NCI-H510A treated with DMSO at 0.1 percent for 48 hours (cell line): Measurements from ENCODE around the gene EVPLL.
"Not testable (repeated sequence)": the region's sequence is repeated elsewhere in the genome, so short reads cannot be mapped to it uniquely, and the experiment has no call there.

ENCODE experiments used
- DNase-seq: peaks from one replicate; lab custom pipeline; 2025; lab: John Stamatoyannopoulos, UW

Gene EVPLL

DNA sequence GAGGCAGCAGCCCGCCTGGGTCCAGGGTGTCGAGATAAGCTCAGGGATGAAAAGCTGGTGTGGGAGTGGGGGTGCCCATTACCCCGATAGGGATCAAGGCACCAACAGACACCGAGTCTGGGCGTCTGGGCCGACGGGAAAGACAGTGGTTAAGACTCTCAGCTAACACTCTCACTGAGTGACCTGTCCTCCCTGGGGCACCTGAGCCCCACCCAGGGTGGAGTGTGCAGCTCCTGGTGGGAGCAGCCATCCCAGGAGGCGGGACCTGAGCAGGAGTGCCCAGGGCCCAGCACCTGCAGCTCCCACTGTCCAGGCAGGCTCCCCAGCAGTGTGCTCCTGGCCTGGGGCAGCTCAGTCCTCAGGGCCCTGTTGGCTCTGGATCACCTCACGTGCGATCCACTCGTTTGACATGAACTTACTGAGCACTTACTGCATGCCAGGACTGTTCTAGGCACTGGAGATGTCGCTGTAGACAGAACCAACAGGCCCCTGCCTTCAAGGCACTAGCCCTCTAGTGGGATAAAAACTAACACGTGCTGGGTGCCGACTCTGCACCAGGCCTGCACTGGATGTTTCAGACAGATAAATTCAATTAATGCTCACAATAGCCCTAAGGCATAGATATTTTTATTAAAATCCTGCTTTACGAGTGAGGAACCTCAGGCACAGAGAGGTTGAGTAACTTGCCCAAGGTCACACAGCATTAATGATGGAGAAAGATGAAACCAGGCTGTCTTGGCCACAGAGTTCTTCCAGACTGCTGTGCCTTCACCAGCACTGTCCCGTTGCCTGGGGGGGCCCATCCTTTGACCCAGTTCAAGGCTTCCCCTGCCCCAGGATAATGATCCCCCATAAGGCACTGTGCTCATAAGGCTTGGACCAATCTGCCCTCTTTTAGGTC is 1.9 kb downstream of the EVPLL start:
- DNase-seq, result no peak

DNA sequence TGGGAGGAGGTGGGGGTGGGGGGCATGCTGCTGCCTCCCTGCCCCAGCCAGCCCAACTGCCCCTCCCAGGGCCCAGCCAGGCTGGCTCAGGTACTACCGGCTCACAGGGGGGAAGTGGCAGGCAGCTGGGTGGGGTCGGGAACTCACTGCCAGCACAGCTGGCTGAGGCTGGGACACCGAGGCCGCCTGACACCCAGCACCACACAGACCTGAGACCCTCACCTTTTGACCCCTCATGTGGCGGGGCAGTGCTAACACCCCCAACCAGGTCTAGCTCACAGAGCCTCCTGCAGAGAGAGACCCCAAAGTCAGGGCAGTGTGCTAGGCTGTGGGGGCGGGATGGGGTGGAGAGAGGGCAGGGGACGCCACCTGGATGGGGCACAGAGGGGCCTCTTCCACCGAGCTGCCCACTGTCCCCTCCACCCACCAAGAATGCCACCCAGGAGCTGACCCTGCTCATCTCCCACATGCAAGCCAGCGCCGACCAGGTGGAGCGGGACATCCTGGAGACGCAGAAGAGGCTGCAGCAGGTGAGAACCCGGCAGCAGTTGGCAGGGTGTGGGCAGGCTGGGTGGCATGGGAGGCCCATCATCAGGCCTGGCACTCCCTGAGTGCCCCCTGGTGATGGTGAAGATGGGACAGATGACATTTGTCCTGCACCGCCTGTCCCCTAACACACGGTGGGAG is 3.0 kb downstream of the EVPLL start:
- no peak for DNase-seq

DNA sequence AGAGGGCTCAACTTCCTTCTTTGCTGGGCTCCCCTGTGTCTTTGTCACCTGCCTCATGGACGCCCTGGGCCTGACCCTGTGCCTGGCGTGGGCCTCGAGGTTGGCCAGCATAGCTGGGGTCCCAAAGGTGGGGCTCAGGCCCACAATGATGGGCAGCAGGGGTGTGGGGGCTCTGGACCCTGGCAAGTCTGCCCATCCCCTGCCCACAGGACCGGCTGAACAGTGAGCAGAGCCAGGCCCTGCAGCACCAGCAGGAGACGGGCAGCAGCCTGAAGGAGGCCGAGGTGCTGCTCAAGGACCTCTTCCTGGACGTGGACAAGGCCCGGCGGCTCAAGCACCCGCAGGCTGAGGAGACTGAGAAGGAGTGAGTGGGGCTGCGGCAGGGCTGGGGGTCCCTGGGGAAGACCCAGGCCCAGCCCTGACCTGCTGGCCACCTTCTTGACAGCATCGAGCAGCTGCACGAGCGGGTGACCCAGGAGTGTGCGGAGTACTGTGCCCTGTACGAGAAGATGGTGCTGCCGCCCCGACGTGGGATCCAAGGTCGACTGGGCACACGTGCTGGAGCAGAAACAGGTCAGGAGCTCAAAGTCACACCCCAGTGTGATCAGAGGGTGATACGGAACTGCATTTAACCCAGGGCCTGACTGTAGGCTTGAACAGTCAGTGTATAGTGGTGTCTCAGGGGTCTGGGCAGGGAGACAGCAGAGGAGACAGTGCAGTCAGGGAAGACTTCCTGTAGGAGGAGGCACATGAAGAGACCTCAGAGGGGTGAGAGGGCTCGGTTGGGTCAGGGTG is 3.8 kb downstream of the EVPLL start:
- no peak for DNase-seq

DNA sequence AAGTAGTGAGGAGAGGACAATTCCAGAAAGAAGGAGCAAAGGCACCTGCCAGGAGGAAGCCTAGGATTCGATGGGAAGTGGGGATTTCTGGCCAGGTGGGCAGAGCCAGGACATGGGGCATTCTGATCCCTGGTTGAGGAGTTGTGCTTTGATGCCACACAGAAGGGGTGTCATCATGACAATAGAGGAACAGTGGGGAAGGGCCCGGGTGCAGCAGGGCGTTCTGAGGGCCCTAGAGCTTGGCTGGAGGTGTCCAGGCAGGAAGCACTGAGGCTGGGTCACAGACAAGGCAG is 4.3 kb downstream of the EVPLL start:
- DNase-seq, result no peak

DNA sequence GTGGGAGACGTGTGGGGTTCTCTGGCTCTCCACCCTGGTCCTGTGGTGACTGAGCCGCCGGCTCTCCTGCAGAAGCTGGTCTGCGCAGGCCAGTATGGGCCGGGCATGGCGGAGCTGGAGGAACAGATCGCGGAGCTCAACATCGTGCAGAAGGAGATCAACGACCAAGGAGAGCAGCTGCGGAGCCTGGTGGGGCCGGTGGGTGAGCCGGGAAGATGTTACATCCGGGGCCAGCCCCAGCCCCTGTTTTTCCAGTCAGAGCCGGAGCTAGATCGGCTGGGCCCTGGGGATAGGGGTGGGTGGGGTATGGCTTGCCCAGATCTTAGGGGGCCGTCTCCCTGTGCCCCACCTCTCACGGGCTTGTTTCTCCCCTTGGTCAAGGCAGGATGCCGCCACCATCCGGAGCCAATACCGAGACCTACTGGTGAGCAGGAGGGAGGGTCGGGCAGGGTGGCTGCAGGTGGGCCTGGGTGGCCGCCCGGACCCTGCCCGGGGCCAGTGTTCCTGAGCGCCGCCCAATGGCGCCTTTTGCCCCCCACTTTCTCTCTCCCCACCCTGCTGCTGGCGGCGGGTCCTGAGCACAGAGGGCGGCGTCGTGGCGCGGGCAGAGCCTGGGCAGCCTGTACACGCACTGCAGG is 5.0 kb downstream of the EVPLL start:
- DNase-seq, result no peak

DNA sequence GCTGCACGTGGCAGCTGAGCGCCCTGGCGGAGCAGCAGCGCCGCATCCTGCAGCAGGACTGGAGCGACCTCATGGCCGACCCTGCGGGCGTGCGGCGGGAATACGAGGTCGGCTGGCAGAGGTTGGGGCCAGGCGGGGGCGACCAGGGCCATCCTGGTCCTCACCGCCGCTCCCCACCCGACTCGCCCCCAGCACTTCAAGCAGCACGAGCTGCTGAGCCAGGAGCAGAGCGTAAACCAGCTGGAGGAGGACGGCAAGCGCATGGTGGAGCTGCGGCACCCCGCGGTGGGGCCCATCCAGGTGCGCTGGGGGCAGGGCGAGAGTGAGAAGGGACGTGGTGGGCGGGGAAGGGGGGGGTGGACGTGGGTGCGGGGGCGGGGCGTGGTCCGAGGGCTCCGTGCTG is 5.5 kb downstream of the EVPLL start:
- peak; percentile 7 for DNase-seq

DNA sequence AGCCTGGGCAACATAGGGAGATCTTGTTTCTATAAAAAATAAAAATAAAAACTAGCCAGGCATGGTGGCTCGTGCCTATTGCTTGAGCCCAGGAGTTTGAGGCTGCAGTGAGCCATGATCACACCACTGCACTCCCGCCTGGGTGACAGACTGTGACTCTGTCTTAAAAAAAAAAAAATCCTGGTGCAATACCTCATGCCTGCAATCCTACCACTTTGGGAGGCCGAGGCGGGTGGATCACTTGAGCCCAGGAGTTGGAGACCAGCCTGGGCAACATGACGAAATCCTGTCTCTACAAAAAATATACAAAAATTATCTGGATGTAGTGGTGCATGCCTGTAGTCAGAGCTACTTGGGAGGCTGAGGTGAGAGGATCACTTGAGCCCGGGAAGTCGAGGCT is 6.7 kb downstream of the EVPLL start:
- DNase-seq, result not testable (repeated sequence)

DNA sequence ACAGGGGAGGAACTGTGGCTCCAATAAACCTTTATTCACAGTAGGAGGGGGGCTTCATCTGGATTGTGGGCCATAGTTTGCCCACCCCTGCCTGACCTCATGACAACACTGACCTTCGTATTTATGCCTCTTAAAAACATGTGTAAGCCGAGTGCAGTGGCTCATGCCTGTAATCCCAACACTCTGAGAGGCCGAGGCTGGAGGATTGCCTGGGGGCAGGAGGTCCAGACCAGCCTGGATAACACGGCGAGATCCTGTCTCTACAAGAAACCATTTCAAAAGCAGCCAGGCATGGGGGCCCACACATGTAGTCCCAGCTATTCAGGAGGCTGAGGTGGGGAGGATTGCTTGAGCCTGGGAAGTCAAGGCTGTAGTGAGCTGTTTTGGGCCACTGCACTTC is 10.0 kb downstream of the EVPLL start:
- not testable (repeated sequence) for DNase-seq

DNA sequence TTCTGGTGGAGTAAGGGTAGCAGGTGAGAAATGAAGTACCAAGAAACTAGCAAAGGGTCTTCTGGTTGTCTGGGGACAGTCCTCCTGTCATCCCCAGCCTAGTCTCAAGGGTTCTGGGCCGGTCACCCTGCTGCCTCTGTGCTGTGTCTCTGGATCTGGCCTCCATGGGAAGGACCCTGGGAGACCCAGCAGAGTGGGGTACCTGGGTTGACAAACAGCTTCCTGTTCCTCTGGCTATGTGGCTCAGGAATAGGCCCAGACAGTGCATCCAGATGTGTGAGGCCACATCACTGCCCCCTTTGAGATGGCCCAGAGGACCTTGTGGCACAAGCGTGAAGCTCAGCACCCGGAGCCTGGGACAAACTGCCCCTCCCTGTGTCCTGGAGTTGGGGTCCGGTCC is 10.7 kb downstream of the EVPLL start:
- DNase-seq, result not testable (repeated sequence)

DNA sequence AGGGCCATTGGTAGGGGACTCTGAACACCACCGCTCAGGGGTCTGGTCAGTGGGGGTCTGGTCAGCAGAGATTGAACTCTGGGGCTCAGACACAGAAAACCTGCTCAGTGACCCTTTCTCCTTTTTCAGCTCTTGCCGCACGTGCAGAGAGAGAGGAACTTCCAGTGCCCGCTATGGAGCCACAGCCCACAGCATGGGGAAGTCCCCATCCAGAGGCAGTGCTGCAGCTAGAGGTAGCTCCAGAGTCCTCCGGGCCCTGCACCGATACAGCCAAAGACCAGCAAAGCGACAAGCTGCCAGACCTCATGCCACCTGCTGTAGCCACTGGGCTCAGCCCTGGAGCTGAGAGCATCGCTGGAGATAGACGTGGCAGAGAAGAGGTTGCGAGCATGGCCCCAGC is 11.2 kb downstream of the EVPLL start:
- not testable (repeated sequence) for DNase-seq

DNA sequence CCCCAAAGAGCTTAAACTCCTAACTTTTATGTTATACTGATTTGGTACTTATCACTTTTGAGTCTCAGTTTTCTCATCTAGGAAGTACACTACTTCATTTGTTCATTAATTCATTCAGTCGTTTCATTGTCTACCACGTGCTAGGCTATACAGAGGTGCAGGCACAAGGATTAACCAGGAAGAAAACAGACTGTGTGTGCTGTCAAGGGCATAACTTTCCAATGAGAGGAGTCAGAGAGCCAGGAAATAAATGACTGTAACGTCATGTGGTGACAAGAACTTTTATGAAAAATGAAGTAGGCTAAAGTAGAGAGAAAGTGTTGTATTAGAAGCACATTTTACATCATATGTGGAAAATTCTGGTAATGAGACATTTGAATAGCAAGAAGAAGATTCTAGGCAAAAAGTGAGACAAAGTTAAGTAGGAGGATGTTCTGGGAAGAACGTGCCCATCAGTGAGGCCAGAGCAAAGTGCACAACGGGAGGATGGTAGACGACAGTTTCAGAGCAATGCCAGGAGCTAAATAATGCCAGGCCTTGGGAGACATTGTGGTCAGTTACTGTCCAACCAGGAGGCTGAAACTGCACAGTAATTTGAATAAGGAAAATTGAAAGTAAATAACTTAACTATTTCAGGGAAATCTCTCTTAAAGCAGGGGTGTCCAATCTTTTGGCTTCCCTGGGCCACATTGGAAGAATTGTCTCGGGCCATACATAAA is 24.5 kb downstream of the EVPLL start:
- not testable (repeated sequence) for DNase-seq

DNA sequence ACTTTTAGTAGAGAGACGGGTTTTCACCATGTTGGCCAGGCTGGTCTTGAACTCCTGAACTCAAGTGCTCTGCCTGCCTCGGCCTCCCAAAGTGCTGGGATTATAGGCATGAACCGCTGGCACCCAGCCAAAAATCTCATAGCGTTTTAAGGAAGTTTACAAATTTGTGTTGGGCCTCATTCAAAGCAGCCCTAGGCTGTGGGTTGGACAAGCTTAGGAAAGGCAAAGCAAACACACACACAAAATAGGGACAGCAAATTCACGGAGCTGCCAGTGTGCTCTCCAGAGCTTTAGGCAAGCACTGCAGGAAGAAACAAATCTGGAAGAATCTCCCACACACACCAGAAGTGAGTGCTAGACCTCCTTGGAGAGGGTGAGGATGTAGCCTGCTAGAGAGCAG is 25.6 kb downstream of the EVPLL start:
- DNase-seq, result not testable (repeated sequence)

DNA sequence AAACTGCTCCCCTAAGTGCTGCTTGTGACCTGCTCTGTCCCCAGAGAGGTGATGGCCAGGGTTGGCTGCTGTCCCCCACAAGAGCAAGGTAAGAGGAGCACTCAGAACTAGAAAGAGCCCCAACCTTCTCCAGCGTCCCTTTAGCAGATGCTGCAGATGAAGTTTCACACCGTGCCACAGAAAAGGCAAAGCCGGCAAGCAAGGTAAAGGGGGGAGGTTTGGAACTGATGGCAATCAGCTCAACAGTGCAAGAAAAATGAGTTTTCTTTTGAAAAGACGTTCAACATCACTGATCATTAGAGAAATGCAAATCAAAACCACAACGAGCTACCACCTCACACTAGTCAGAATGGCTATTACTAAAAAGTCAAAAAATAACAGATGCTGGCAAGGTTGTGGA is 26.0 kb downstream of the EVPLL start:
- not testable (repeated sequence) for DNase-seq

DNA sequence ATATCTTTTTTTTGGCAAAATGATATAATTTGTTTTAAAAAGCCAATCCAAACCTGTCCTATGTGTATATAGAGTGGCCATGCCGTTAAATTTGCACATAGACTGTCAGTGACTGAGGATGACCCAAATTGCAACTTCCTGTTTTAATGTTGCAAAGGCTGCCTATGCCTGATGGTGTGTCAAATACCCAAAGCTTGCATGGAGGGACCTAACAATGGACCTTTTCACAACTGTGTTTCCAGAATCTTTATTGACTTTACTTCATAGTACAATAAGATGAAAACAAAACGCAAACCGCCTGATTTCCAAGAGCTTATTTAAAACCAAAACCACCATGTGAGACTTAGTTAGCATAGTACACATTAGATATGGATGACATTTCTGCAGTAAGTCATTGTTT is 31.3 kb downstream of the EVPLL start:
- DNase-seq, result not testable (repeated sequence)

DNA sequence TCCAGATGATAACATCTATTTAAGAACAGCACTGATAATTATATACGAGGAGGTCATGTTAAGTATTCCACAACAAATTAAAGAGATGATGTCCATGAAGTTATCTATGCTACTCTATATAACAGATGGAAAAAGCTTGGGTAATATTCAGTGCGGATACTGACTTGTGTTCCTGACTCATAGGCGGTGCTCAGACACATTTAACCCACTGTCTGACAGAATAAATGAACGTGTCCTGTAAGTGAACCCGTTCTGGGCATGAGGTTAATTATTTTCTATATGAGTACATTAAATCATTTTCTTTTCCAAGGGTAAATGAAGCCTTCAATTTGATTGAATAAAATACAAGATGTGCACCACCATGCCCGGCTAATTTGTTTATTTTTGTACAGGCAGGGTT is 31.7 kb downstream of the EVPLL start:
- not testable (repeated sequence) for DNase-seq

DNA sequence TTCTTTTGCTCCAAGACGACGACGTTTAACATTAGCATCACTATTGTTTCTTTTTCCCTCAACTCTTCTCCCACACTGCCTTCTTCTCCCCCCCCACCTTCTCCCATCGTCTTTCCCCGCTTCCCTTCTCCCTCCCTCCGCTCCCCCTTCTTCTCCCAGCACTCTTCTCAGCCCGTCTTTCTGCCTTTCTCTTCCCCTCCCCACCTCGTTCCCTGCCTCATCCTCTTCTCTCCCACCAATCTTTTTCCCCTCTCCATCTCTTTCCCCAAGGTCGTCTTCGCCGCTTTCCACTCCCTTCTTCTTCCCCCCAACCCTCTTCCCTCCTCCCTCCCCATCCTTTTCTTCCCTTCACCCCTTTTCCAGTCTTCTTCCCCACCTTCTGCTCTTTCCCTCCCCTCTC is 33.2 kb downstream of the EVPLL start:
- peak; percentile 23 for DNase-seq

DNA sequence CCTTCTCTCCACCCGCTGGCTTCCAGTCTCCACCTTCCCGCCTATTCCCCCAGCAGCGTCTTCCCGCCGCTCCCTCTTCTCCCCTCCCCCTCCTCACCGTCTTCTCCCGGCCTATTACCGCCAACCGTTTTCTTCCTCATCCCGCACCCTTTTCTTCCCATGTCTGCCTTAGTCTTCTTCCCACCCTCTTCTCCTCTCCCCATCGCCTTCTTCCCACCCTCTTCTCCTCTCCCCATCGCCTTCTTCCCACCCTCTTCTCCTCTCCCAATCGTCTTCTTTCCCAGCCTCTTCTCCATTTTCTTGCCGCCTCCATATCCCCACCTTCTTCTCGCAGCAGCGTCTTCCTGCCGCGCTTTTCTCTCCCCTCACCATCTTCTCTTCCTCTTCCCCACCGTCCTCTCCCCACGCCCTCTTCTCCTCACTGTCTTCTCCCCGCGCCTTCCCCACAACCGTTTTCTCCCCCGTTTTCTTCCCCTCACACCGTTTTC is 33.8 kb downstream of the EVPLL start:
- peak; percentile 24 for DNase-seq

DNA sequence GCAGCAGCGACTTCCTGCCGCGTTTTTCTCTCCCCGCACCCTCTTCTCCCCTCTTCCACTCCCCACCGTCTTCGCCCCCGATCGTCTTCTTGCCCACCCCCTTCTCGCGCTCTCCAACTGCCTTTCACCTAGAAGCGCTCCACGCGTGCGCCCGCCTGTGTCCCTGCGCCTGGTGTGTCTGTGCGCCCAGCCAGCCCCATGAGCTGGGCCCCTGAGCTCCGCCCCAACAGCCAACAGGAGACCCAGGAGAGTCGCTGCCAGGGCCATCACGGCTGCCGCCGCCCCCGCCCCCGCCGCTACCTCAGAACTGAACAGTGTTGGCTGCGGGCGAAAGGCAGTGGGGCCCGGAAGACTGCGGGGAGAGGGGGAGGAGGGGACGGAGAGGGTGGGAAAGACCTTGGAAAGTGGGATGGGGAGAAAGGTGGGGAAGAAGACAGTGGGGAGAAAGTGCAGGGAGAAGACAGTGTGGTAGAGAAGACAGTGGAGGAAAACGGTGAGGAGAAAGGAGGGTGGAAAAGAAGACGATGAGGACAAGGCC is 34.5 kb downstream of the EVPLL start:
- DNase-seq, result not testable (repeated sequence)

DNA sequence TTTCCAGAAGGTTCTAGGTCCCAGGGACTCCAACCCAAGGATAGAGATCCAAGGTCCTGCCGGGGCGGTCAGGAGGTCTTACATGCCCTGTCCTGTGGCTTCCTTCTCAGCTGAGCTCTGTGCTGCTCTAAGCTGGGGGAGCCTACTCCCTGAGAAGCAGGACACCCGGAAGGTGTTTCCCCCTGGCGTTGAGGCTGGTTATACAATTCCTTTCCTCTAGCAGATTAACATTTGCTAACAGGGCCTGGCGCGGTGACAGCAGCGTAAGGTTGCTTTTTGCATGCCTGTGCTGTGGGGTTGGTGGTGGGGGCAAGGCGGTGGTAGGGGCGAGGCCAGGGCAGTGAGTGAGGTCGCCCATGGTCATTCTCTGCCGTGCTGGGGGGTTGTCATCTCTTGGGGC is 43.9 kb downstream of the EVPLL start:
- not testable (repeated sequence) for DNase-seq

DNA sequence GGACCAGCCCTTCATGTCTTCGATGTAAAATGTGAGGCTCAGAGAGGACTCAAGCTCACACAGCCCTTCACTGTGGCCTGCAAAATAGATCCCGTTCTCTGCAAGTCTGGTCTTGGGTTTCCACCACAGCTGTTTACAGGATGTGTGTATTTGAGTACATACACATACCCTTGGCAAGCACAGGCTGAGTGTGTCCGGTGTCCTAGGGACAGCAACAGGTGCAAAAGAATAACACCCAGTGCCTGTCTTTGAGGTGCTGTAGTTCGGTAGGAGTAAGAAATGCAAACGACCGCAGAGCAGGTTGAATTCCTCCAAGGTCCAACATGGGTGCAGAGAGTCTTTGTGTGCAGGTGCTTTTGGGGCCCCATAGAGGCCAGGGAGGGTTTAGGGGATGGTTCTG is 44.9 kb downstream of the EVPLL start:
- DNase-seq, result not testable (repeated sequence)

DNA sequence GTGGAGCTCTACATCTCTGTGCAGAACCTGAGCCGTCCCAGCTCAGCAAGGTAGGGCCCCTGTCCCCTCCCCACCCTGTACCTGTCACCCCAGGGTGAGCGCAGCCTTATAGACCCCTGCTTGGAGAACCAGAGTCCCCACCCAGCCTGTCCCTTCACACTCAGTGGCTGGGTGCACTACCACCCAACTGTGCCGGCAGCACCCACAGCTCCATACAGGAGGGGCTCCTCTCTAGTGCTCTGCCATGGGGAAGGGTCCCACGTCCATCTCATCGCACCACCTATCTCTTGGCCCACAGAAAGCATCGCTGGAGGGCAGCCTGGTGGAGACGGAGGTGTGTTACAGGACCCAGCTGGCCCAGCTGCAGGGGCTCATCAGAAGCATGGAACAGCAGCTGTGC is 45.4 kb downstream of the EVPLL start:
- DNase-seq, result not testable (repeated sequence)
